DOHH2 (cell line): ENCODE measurements around the gene FAM89B.

Experiments
- H3F3A ChIP-seq: fragments of 200-600 bp; sonication (generic), shearing (Covaris generic); 2 replicates; pipeline ENCODE4 v1.6.0; 2016; ENCODE audit warnings: antibody characterized with exemption, mild to moderate bottlenecking; ENCODE audit not compliant: control insufficient read depth, insufficient read depth
- H3K27ac ChIP-seq: fragments of 200-600 bp; sonication (generic); 2 replicates; pipeline ENCODE4 v1.5.1; 2014; ENCODE audit warnings: low read depth, mild to moderate bottlenecking, low read length, moderate library complexity
- H3K27me3 ChIP-seq: fragments of 200-600 bp; sonication (generic); 2 replicates; pipeline ENCODE4 v1.6.1; 2014; ENCODE audit warnings: mild to moderate bottlenecking, low read length, mixed read lengths; ENCODE audit not compliant: control insufficient read depth
- H3K36me3 ChIP-seq: fragments of 200-600 bp; sonication (generic); 2 replicates; pipeline ENCODE4 v1.6.1; 2014; ENCODE audit warnings: mild to moderate bottlenecking, low read length, moderate library complexity, mixed read lengths; ENCODE audit not compliant: control insufficient read depth
- H3K4me1 ChIP-seq: fragments of 200-600 bp; sonication (generic); 2 replicates; pipeline ENCODE4 v1.6.1; 2014; ENCODE audit warnings: mild to moderate bottlenecking, low read length, mixed read lengths; ENCODE audit not compliant: control insufficient read depth
- H3K4me2 ChIP-seq: fragments of 200-600 bp; sonication (generic); 2 replicates; pipeline ENCODE4 v1.6.0; 2014; ENCODE audit warnings: mild to moderate bottlenecking, low read length, moderate library complexity
- H3K4me3 ChIP-seq: fragments of 200-600 bp; sonication (generic); 2 replicates; pipeline ENCODE4 v1.5.1; 2014; ENCODE audit warnings: mild to moderate bottlenecking, low read length, mixed read lengths
- H3K79me2 ChIP-seq: fragments of 200-600 bp; sonication (generic); 2 replicates; pipeline ENCODE4 v1.6.1; 2014; ENCODE audit warnings: mild to moderate bottlenecking, low read length, mixed read lengths; ENCODE audit not compliant: control insufficient read depth
- H3K9me2 ChIP-seq: fragments of 200-600 bp; sonication (generic); replicated peaks from 2 replicates; pipeline ENCODE4 v1.6.1; 2014; ENCODE audit warnings: mild to moderate bottlenecking, low read length, mixed read lengths; ENCODE audit not compliant: control insufficient read depth
- H3K9me3 ChIP-seq: fragments of 200-600 bp; sonication (generic); 2 replicates; pipeline ENCODE4 v1.6.1; 2014; ENCODE audit warnings: antibody characterized with exemption, low read length, mixed read lengths; ENCODE audit not compliant: control insufficient read depth, insufficient read depth
- H4K20me1 ChIP-seq: fragments of 200-600 bp; sonication (generic); 2 replicates; pipeline ENCODE4 v1.6.0; 2014; ENCODE audit warnings: low read depth, mild to moderate bottlenecking, antibody characterized with exemption, low read length, moderate library complexity; ENCODE audit not compliant: control insufficient read depth, insufficient read depth
- CTCF ChIP-seq: fragments of 200-600 bp; sonication (generic); IDR thresholded peaks from one replicate; pipeline ENCODE4 v1.5.1; 2014; ENCODE audit warnings: antibody characterized with exemption, mild to moderate bottlenecking, low read depth, low read length; ENCODE audit not compliant: poor library complexity, severe bottlenecking
- EZH2phosphoT487 ChIP-seq: fragments of 200-600 bp; sonication (generic); IDR thresholded peaks from 2 replicates; pipeline ENCODE4 v1.6.1; 2017; ENCODE audit warnings: borderline replicate concordance, mild to moderate bottlenecking, antibody characterized with exemption, low read length, moderate library complexity, mixed read lengths

Gene FAM89B

GRCh38 chr11:65538915-65539743 is 33.2 kb upstream of the FAM89B start:
- Histone ChIP-seq H3K36me3 (peaks cover 7% of the 10 kb centered on the region; the same call in 1 of the 2 replicates), H3K79me2 (no peaks in the 10 kb centered on the region), H3K27me3 (no peaks in the 10 kb centered on the region), H3K9me3 (no peaks in the 10 kb centered on the region), H3K27ac (no peak overlapping the region), H3K9me2 (no peaks in the 10 kb centered on the region), H3K4me3 (no peak overlapping the region; the same call in 1 of the 2 replicates), H4K20me1 (no peaks in the 10 kb centered on the region), H3F3A (no peaks in the 10 kb centered on the region; the same call in 1 of the 2 replicates), H3K4me1 (peaks cover 17% of the 10 kb centered on the region), H3K4me2 (peak overlapping the region; percentile 82; the same call in 1 of the 2 replicates)
- TF ChIP-seq CTCF (no peak), EZH2phosphoT487 (no peak)

GRCh38 chr11:65539744-65540289 is 32.5 kb upstream of the FAM89B start:
- H3K4me2 ChIP-seq: peak overlapping the region; percentile 82
- peak overlapping the region; percentile 74 for H3K4me3 ChIP-seq
- TF ChIP-seq CTCF: no peak
- no peak for TF ChIP-seq EZH2phosphoT487
- no peaks in the 10 kb centered on the region for H3F3A ChIP-seq
- no peaks in the 10 kb centered on the region for H3K9me2 ChIP-seq
- H3K27ac ChIP-seq: peak overlapping the region; percentile 46
- H3K36me3 ChIP-seq: peaks cover 7% of the 10 kb centered on the region; the same call in 1 of the 2 replicates
- H4K20me1 ChIP-seq: no peaks in the 10 kb centered on the region
- peaks cover 17% of the 10 kb centered on the region for H3K4me1 ChIP-seq
- no peaks in the 10 kb centered on the region for H3K79me2 ChIP-seq
- H3K9me3 ChIP-seq: no peaks in the 10 kb centered on the region
- no peaks in the 10 kb centered on the region for H3K27me3 ChIP-seq

GRCh38 chr11:65540290-65541092 is 31.8 kb upstream of the FAM89B start:
- peaks cover 3% of the 10 kb centered on the region for H3F3A ChIP-seq
- H3K27me3 ChIP-seq: no peaks in the 10 kb centered on the region
- no peaks in the 10 kb centered on the region for H4K20me1 ChIP-seq
- peaks cover 7% of the 10 kb centered on the region; the same call in 1 of the 2 replicates for H3K36me3 ChIP-seq
- peak overlapping the region; percentile 82 for H3K4me2 ChIP-seq
- peak overlapping the region; percentile 46 for H3K27ac ChIP-seq
- H3K4me1 ChIP-seq: peaks cover 22% of the 10 kb centered on the region
- H3K79me2 ChIP-seq: no peaks in the 10 kb centered on the region
- H3K4me3 ChIP-seq: peak overlapping the region; percentile 74
- TF ChIP-seq CTCF (peak; percentile 82), EZH2phosphoT487 (no peak)
- no peaks in the 10 kb centered on the region for H3K9me2 ChIP-seq
- H3K9me3 ChIP-seq: no peaks in the 10 kb centered on the region
